Activated naive CD8-positive, alpha-beta T cell treated with anti-CD3 and anti-CD28 coated beads, Interleukin-2, amount 50 U/mL, for 16 hours (primary cell): Measurements from ENCODE around the gene LGR5.

ENCODE experiments used
- DNase-seq: peaks from one replicate; pipeline ENCODE4 v3.0.0-alpha.2; 2020; ENCODE audit warnings: low read depth, low spot score

The LGR5 gene

GRCh38 chr12:71439613-71440344, at the start of gene LGR5:
Gene LGR5 (plus strand): TSS chr12:71439798. CDS start chr12:71440081, 283 bp downstream.
- DNase-seq = no peak

GRCh38 chr12:71392521-71393145, 47.0 kb upstream of the LGR5 start:
- DNase-seq = no peak

GRCh38 chr12:71393625-71394024, 46.0 kb upstream of the LGR5 start:
- no peak for DNase-seq

- no peak for DNase-seq
These were observed 42.1 kb upstream of the LGR5 start for GRCh38 chr12:71397433-71397954.

GRCh38 chr12:71399197-71399596, 40.4 kb upstream of the LGR5 start:
- no peak for DNase-seq

- DNase-seq = no peak
These were observed 39.1 kb upstream of the LGR5 start for GRCh38 chr12:71400481-71400880.

GRCh38 chr12:71405884-71406283, 33.7 kb upstream of the LGR5 start:
- DNase-seq = no peak

GRCh38 chr12:71407732-71408131, 31.9 kb upstream of the LGR5 start:
- DNase-seq = no peak

GRCh38 chr12:71410844-71411243, 28.8 kb upstream of the LGR5 start:
- DNase-seq = no peak

- no peak for DNase-seq
These were observed 28.0 kb upstream of the LGR5 start for GRCh38 chr12:71411635-71412034.

- DNase-seq = no peak
These were observed 24.0 kb upstream of the LGR5 start for GRCh38 chr12:71415336-71416231.

GRCh38 chr12:71417181-71417580, 22.4 kb upstream of the LGR5 start:
- DNase-seq = no peak

GRCh38 chr12:71420775-71421406, 18.7 kb upstream of the LGR5 start:
- DNase-seq = no peak

GRCh38 chr12:71425568-71426299, 13.9 kb upstream of the LGR5 start:
- DNase-seq = no peak

- DNase-seq = no peak
These were observed 13.1 kb upstream of the LGR5 start for GRCh38 chr12:71426300-71427047.

- DNase-seq = no peak
These were observed 8.8 kb upstream of the LGR5 start for GRCh38 chr12:71430756-71431155.

- no peak for DNase-seq
These were observed 7.6 kb upstream of the LGR5 start for GRCh38 chr12:71431991-71432390.

- DNase-seq = no peak
These were observed 6.7 kb upstream of the LGR5 start for GRCh38 chr12:71432936-71433335.

GRCh38 chr12:71436696-71437095, 2.9 kb upstream of the LGR5 start:
- DNase-seq = no peak

- no peak for DNase-seq
These were observed 782 bp upstream of the LGR5 start for GRCh38 chr12:71438670-71439361.
